WTC11 (cell line): ENCODE results near the gene CBFA2T2. TPM values are rescaled to one million over a fixed set of nuclear protein-coding genes. Genes with fewer than 3 reads are reported as not detected.

Experiments
- ATAC-seq: fragments of 200-7000 bp; cut with Tn5 transposase; 2 replicates; pipeline ENCODE4 v1.10.0; 2021; ENCODE audit warnings: mild to moderate bottlenecking, moderate library complexity
- CTCF ChIA-PET: fragments of 300-600 bp; sonication (Branson Sonifier 250); formaldehyde crosslinking; loops from one replicate; lab custom pipeline; 2021; ENCODE audit warnings: antibody characterized with exemption; lab: Charles Lee
- POLR2A ChIA-PET: fragments of 350-600 bp; sonication (Branson Sonifier 250); formaldehyde crosslinking; loops from one replicate; lab custom pipeline; 2021; ENCODE audit warnings: antibody characterized with exemption; lab: Charles Lee
- DNase-seq: peaks from one replicate; pipeline ENCODE4 v3.0.0; 2021; ENCODE audit warnings: low spot score
- H3K27ac Mint-ChIP-seq: 2 replicates; pipeline ENCODE4 v1.8.0; 2021; ENCODE audit warnings: mixed read lengths
- H3K27me3 Mint-ChIP-seq: 2 replicates; pipeline ENCODE4 v1.8.0; 2021; ENCODE audit warnings: low read depth, mild to moderate bottlenecking, moderate library complexity, mixed read lengths
- H3K36me3 Mint-ChIP-seq: 2 replicates; pipeline ENCODE4 v1.8.0; 2021; ENCODE audit warnings: mixed read lengths
- H3K4me1 Mint-ChIP-seq: 2 replicates; pipeline ENCODE4 v1.8.0; 2022; ENCODE audit warnings: mixed read lengths
- H3K4me3 Mint-ChIP-seq: 2 replicates; pipeline ENCODE4 v1.8.0; 2021; ENCODE audit warnings: mild to moderate bottlenecking, moderate library complexity, mixed read lengths
- H3K9me3 Mint-ChIP-seq: 2 replicates; pipeline ENCODE4 v1.8.0; 2021; ENCODE audit warnings: mixed read lengths
- ATF1 ChIP-seq: sonication (generic); formaldehyde crosslinking; IDR thresholded peaks from 2 replicates; pipeline ENCODE4 v1.8.1; 2023; ENCODE audit warnings: mild to moderate bottlenecking, moderate library complexity, missing genetic modification reagents
- ATF2 ChIP-seq: sonication (generic); formaldehyde crosslinking; IDR thresholded peaks from 2 replicates; pipeline ENCODE4 v1.8.1; 2022; ENCODE audit warnings: low read depth, missing genetic modification reagents, borderline replicate concordance
- CTCF ChIP-seq: fragments of 200-600 bp; IDR thresholded peaks from 2 replicates; pipeline ENCODE4 v1.8.0; 2022; ENCODE audit warnings: antibody characterized with exemption
- FOXK1 ChIP-seq: sonication (generic); formaldehyde crosslinking; IDR thresholded peaks from 2 replicates; pipeline ENCODE4 v1.8.0; 2022; ENCODE audit warnings: mild to moderate bottlenecking, moderate library complexity, missing genetic modification reagents
- MAX ChIP-seq: sonication (generic); formaldehyde crosslinking; IDR thresholded peaks from 2 replicates; pipeline ENCODE4 v1.8.0; 2022; ENCODE audit warnings: mild to moderate bottlenecking, missing genetic modification reagents
- NFATC4 ChIP-seq: fragments of 250-450 bp; sonication (Bioruptor Pico); IDR thresholded peaks from 2 replicates; pipeline ENCODE4 v1.9.0; 2021; ENCODE audit warnings: mild to moderate bottlenecking
- RELA ChIP-seq: sonication (generic); formaldehyde crosslinking; IDR thresholded peaks from 2 replicates; pipeline ENCODE4 v1.8.1; 2022; ENCODE audit warnings: missing genetic modification reagents, mild to moderate bottlenecking, borderline replicate concordance
- TEAD1 ChIP-seq: sonication (generic); formaldehyde crosslinking; IDR thresholded peaks from 2 replicates; pipeline ENCODE4 v1.8.0; 2022; ENCODE audit warnings: mild to moderate bottlenecking, missing genetic modification reagents
- TEAD4 ChIP-seq: sonication (generic); formaldehyde crosslinking; IDR thresholded peaks from 2 replicates; pipeline ENCODE4 v1.8.0; 2022; ENCODE audit warnings: mild to moderate bottlenecking, missing genetic modification reagents
- ZBTB43 ChIP-seq: sonication (generic); formaldehyde crosslinking; IDR thresholded peaks from 2 replicates; pipeline ENCODE4 v1.8.1; 2023; ENCODE audit warnings: mild to moderate bottlenecking, missing genetic modification reagents
- ZNF121 ChIP-seq: sonication (generic); formaldehyde crosslinking; IDR thresholded peaks from 2 replicates; pipeline ENCODE4 v1.8.0; 2023; ENCODE audit warnings: missing genetic modification reagents
- ZNF232 ChIP-seq: sonication (generic); formaldehyde crosslinking; IDR thresholded peaks from 2 replicates; pipeline ENCODE4 v1.8.0; 2022; ENCODE audit warnings: mild to moderate bottlenecking, missing genetic modification reagents
- ZNF425 ChIP-seq: fragments of 250-450 bp; sonication (Bioruptor Pico); conservative IDR thresholded peaks from 2 replicates; pipeline ENCODE4 v1.9.0; 2021; ENCODE audit warnings: mild to moderate bottlenecking
- total RNA-seq: library from RNA; stranded (reverse); gene quantifications from 3 replicates; pipeline ENCODE4 v1.2.3, GENCODE V29; 2021
- TF ChIP-seq, protein P1 (sequence below): sonication (generic); formaldehyde crosslinking; IDR thresholded peaks from 2 replicates; pipeline ENCODE4 v1.8.0; 2022; ENCODE audit warnings: missing genetic modification reagents

Gene CBFA2T2
- total RNA-seq, 1 experiment from 2014 or later, result 22.1 TPM

DNA sequence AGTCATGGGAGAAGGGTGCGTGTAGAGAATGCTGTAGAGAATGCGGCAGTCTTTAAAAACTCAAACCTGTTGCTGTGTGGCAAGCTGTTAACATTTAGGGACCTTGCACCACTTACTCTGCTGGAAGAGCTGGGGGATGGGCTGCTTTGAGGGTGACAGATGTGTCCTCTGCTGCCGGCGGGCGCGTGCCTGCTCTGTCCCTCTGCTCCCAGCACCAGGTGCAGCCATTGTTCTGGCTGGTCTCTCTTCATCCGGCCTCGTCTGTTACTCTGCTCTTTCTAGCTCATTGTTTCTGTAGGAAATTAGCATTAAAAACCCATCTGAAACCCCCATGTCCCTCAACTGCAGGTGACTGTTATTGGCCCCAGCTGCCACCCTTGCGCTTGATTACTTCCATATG, 78.5 kb downstream of the CBFA2T2 start (continued):
- peak; percentile 72; the same call in 1 of the 2 replicates for TF ChIP-seq MAX (CRISPR knock-in tag)
- peak; percentile 87 for TF ChIP-seq FOXK1

GRCh38 chr20:33568868-33569801, 79.2 kb downstream of the CBFA2T2 start:
- peaks cover 8% of the 10 kb centered on the region for H3K9me3 Mint-ChIP-seq
- ChIA-PET CTCF (interaction anchor here (0.7 to 2.3 kb wide), 7 partner anchors 8 to 98 kb away, joined by 3 to 11 read pairs (median 5); partner anchors contain the start of gene ACTL10), POLR2A (interaction anchor here (0.6 to 1.2 kb wide), 3 partner anchors 14 to 79 kb away, joined by 3 to 5 read pairs (median 3); partner anchors contain the start of gene CBFA2T2)
- ATAC-seq, result no peak
- peak overlapping the region; percentile 53 for H3K4me3 Mint-ChIP-seq
- H3K4me1 Mint-ChIP-seq, result peaks cover 53% of the 10 kb centered on the region
- no peak for TF ChIP-seq CTCF
- TF ChIP-seq ZNF232, result no peak
- TF ChIP-seq TEAD4 (CRISPR knock-in tag), result no peak
- no peak for TF ChIP-seq ZNF425
- DNase-seq, result no peak
- H3K27me3 Mint-ChIP-seq, result peaks cover 67% of the 10 kb centered on the region
- H3K36me3 Mint-ChIP-seq, result peaks cover 8% of the 10 kb centered on the region
- H3K27ac Mint-ChIP-seq, result peak overlapping the region; percentile 65; the same call in 1 of the 2 replicates

- Mint-ChIP-seq H3K4me3 (no peak overlapping the region), H3K4me1 (peaks cover 53% of the 10 kb centered on the region), H3K36me3 (peaks cover 8% of the 10 kb centered on the region), H3K27me3 (peaks cover 60% of the 10 kb centered on the region), H3K9me3 (peaks cover 8% of the 10 kb centered on the region), H3K27ac (no peak overlapping the region; the same call in 1 of the 2 replicates)
- TF ChIP-seq ATF2 (CRISPR knock-in tag), result no peak
- TF ChIP-seq, protein P1, sequence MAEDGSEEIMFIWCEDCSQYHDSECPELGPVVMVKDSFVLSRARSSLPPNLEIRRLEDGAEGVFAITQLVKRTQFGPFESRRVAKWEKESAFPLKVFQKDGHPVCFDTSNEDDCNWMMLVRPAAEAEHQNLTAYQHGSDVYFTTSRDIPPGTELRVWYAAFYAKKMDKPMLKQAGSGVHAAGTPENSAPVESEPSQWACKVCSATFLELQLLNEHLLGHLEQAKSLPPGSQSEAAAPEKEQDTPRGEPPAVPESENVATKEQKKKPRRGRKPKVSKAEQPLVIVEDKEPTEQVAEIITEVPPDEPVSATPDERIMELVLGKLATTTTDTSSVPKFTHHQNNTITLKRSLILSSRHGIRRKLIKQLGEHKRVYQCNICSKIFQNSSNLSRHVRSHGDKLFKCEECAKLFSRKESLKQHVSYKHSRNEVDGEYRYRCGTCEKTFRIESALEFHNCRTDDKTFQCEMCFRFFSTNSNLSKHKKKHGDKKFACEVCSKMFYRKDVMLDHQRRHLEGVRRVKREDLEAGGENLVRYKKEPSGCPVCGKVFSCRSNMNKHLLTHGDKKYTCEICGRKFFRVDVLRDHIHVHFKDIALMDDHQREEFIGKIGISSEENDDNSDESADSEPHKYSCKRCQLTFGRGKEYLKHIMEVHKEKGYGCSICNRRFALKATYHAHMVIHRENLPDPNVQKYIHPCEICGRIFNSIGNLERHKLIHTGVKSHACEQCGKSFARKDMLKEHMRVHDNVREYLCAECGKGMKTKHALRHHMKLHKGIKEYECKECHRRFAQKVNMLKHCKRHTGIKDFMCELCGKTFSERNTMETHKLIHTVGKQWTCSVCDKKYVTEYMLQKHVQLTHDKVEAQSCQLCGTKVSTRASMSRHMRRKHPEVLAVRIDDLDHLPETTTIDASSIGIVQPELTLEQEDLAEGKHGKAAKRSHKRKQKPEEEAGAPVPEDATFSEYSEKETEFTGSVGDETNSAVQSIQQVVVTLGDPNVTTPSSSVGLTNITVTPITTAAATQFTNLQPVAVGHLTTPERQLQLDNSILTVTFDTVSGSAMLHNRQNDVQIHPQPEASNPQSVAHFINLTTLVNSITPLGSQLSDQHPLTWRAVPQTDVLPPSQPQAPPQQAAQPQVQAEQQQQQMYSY (CRISPR knock-in tag), result no peak
- no peak for TF ChIP-seq ATF1 (CRISPR knock-in tag)
- TF ChIP-seq TEAD1 (CRISPR knock-in tag), result no peak
- TF ChIP-seq ZBTB43 (CRISPR knock-in tag), result no peak
- no peak for TF ChIP-seq ZNF121 (CRISPR knock-in tag)
- TF ChIP-seq NFATC4 (CRISPR knock-in tag), result no peak
- TF ChIP-seq RELA, result no peak
- no peak for DNase-seq
- ChIA-PET POLR2A (no interaction called here), CTCF (interaction anchor here (2.3 kb wide), 1 partner anchor 84 kb away, joined by 11 read pairs; no protein-coding TSS in a partner anchor)
- no peak for ATAC-seq
These were observed 80.0 kb downstream of the CBFA2T2 start for GRCh38 chr20:33569802-33570391.
